Glutamatergic neuron (in vitro differentiated cells): ENCODE measurements around the gene SPATA13. TPM values are rescaled to one million over a fixed set of nuclear protein-coding genes. Genes with fewer than 3 reads are reported as not detected.

ENCODE experiments used
- DNase-seq: peaks from one replicate; pipeline ENCODE4 v3.0.0; 2022
- H3K27ac Mint-ChIP-seq: one replicate; pipeline ENCODE4 v1.8.0; 2020; ENCODE audit warnings: mild to moderate bottlenecking, mixed read lengths, inconsistent platforms; ENCODE audit not compliant: unreplicated experiment
- H3K27me3 Mint-ChIP-seq: one replicate; pipeline ENCODE4 v1.8.0; 2020; ENCODE audit warnings: mild to moderate bottlenecking, moderate library complexity, mixed read lengths, inconsistent platforms; ENCODE audit not compliant: unreplicated experiment
- H3K36me3 Mint-ChIP-seq: one replicate; pipeline ENCODE4 v1.8.0; 2020; ENCODE audit warnings: mild to moderate bottlenecking, mixed read lengths, inconsistent platforms; ENCODE audit not compliant: unreplicated experiment
- H3K4me1 Mint-ChIP-seq: one replicate; pipeline ENCODE4 v1.8.0; 2020; ENCODE audit warnings: mild to moderate bottlenecking, low read depth, mixed read lengths, inconsistent platforms; ENCODE audit not compliant: unreplicated experiment
- H3K4me3 Mint-ChIP-seq: one replicate; pipeline ENCODE4 v1.8.0; 2020; ENCODE audit warnings: mild to moderate bottlenecking, mixed read lengths, inconsistent platforms; ENCODE audit not compliant: unreplicated experiment
- H3K9me3 Mint-ChIP-seq: one replicate; pipeline ENCODE4 v1.8.0; 2020; ENCODE audit warnings: mild to moderate bottlenecking, moderate library complexity, mixed read lengths, inconsistent platforms; ENCODE audit not compliant: unreplicated experiment
- CTCF ChIP-seq: fragments of 200-600 bp; sonication (generic); IDR thresholded peaks from one replicate; pipeline ENCODE4 v1.5.0; 2021; ENCODE audit not compliant: partially characterized antibody, unreplicated experiment
- total RNA-seq: library from RNA; stranded (reverse); fragmentation: NEBNext Ultra II Directional; extraction: Animal tissue kit (Norgen Biotek cat#: 25700); gene quantifications from one replicate; pipeline ENCODE4 v1.2.1, GENCODE V29; 2021; ENCODE audit not compliant: unreplicated experiment

The SPATA13 gene
- total RNA-seq, 1 donor from 2014 or later = 7.4 TPM

GRCh38 chr13:24263632-24264031, 103.1 kb downstream of the SPATA13 start:
- DNase-seq = no peak
- TF ChIP-seq CTCF = no peak
- Mint-ChIP-seq H3K27me3 (peaks cover 2% of the 10 kb centered on the region), H3K9me3 (no peaks in the 10 kb centered on the region), H3K27ac (no peak overlapping the region), H3K4me3 (no peak overlapping the region), H3K36me3 (no peaks in the 10 kb centered on the region), H3K4me1 (no peaks in the 10 kb centered on the region)

GRCh38 chr13:24264976-24265375, 104.5 kb downstream of the SPATA13 start:
- Mint-ChIP-seq H3K4me3 (no peak overlapping the region), H3K27ac (no peak overlapping the region), H3K27me3 (peaks cover 2% of the 10 kb centered on the region), H3K4me1 (no peaks in the 10 kb centered on the region), H3K36me3 (no peaks in the 10 kb centered on the region), H3K9me3 (no peaks in the 10 kb centered on the region)
- TF ChIP-seq CTCF = no peak
- no peak for DNase-seq

GRCh38 chr13:24265453-24265852, 104.9 kb downstream of the SPATA13 start:
- no peaks in the 10 kb centered on the region for H3K9me3 Mint-ChIP-seq
- H3K36me3 Mint-ChIP-seq = no peaks in the 10 kb centered on the region
- peaks cover 4% of the 10 kb centered on the region for H3K27me3 Mint-ChIP-seq
- peaks cover 2% of the 10 kb centered on the region for H3K4me1 Mint-ChIP-seq
- TF ChIP-seq CTCF = no peak
- H3K4me3 Mint-ChIP-seq = no peak overlapping the region
- H3K27ac Mint-ChIP-seq = no peak overlapping the region
- DNase-seq = no peak

DNA sequence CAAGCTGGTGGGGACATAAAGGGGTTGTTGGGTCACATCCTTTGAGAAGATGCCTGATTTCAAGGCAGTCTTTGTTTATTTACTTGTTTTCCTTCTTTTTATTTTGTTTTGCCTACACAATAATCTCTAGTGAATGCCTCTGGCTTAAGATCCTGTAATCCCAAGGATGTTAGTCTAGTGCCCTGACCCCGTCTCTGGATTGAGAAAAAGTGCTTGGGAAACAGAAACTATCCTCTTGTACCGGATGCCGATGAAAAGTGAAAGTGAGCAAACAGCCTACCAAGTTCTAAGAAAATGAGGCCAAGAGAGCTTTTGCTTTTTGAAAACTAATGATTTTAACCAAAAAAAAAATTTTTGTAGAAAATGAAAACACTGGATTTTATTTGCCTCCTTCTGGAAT, 106.8 kb downstream of the SPATA13 start:
- H3K27me3 Mint-ChIP-seq = peaks cover 5% of the 10 kb centered on the region
- no peak overlapping the region for H3K27ac Mint-ChIP-seq
- H3K4me3 Mint-ChIP-seq = no peak overlapping the region
- no peak for DNase-seq
- TF ChIP-seq CTCF = no peak
- peaks cover 5% of the 10 kb centered on the region for H3K9me3 Mint-ChIP-seq
- H3K36me3 Mint-ChIP-seq = no peaks in the 10 kb centered on the region
- H3K4me1 Mint-ChIP-seq = peaks cover 15% of the 10 kb centered on the region

- H3K27me3 Mint-ChIP-seq = peaks cover 7% of the 10 kb centered on the region
- peaks cover 5% of the 10 kb centered on the region for H3K9me3 Mint-ChIP-seq
- DNase-seq = no peak
- no peak for TF ChIP-seq CTCF
- no peak overlapping the region for H3K27ac Mint-ChIP-seq
- H3K4me1 Mint-ChIP-seq = peaks cover 18% of the 10 kb centered on the region
- H3K4me3 Mint-ChIP-seq = no peak overlapping the region
- H3K36me3 Mint-ChIP-seq = no peaks in the 10 kb centered on the region
Observed at GRCh38 chr13:24267801-24268200, 107.3 kb downstream of the SPATA13 start.
